ENCODE data around the gene C1RL.
"Not testable (repeated sequence)": the region's sequence is repeated elsewhere in the genome, so short reads cannot be mapped to it uniquely, and the experiment has no call there.

C1RL gene

GRCh38 chr12:7113389-7113871 is 4.4 kb upstream of the C1RL start:
- DNase-seq, result peak; percentile 47

DNA sequence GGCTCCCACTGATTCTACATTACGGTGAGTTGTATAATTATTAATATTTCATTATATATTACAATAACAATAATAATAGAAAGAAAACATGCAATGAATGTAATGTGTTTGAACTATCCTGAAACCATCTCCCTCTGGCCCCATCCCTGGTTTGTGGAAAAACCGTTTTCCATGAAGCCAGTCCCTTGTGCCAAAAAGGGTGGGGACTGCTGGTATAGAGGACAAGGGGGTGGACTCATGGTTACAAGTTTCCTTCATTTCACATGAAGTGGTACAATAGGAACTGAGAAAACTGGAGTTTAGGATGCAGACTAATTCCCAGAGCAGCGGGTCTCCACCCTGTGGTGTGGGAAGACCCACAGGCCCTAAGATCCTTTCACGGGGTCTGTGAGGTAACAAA is 3.0 kb upstream of the C1RL start:
- no peak for DNase-seq

GRCh38 chr12:7110661-7111060 is 1.6 kb upstream of the C1RL start:
- no peak for DNase-seq

GRCh38 chr12:7109572-7109920 is 532 bp upstream of the C1RL start:
- DNase-seq, result no peak

DNA sequence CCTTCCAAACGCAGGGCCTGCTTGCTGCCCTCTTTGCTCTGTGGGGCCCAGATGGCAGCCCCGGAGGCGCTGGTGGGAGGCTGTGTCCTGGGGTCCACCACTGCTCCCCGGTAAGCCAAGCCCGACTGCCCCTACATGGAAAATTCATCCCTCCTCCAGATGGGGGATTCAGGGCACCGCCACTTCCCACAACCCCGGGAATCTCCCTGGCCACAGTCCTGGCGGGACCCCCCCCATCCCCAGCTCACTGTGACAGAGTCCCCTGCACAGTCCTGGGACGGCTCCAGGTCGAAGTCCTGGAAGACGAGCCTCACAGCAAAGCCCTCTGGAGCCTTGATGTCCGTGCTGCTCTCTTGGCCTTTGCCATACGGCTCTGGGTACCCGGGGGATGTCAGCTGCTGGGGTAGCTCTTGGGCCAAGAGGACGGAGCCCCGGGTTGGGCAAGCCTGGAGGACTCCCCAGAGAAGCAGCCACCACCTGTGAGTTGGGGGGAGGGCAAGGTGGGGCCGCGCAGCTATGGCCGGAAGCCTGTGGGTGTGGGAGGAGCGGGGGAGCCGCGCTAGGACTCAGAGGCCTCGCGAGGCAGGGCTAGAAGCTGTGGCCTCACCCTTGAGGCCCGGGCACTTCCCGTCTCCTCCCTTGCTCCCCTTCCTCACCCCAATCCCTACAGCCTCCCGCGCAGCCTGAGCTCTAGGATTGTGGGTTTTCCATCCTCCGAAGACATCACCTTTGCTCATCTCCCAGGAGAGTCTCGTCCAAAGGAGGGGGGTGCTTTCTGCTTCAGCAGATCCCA is 815 bp downstream of the C1RL start:
- peak; percentile 78 for DNase-seq

- DNase-seq, result no peak
Measured at GRCh38 chr12:7107636-7108002, 1.4 kb downstream of the C1RL start.

- not testable (repeated sequence) for DNase-seq
Measured at GRCh38 chr12:7107181-7107580, 1.8 kb downstream of the C1RL start.

DNA sequence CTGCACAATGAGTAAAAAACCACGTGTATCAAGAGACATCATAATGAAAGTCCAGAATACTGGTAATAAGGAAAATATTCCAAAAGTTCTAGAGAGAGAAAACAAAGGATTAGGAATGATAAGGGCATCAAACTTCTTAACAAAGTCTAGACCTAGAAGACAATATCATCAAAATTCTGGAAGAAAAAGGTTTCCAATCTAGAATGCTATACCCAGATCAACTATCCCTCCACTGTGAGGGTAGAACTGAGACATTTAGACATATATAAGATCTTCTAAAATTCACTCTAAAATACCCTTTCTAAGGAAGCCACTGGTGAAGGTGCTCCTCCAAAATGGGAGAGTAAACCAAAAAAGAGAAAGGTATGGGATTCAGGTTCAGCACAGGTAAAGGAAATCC is 2.9 kb downstream of the C1RL start:
- DNase-seq, result no peak

DNA sequence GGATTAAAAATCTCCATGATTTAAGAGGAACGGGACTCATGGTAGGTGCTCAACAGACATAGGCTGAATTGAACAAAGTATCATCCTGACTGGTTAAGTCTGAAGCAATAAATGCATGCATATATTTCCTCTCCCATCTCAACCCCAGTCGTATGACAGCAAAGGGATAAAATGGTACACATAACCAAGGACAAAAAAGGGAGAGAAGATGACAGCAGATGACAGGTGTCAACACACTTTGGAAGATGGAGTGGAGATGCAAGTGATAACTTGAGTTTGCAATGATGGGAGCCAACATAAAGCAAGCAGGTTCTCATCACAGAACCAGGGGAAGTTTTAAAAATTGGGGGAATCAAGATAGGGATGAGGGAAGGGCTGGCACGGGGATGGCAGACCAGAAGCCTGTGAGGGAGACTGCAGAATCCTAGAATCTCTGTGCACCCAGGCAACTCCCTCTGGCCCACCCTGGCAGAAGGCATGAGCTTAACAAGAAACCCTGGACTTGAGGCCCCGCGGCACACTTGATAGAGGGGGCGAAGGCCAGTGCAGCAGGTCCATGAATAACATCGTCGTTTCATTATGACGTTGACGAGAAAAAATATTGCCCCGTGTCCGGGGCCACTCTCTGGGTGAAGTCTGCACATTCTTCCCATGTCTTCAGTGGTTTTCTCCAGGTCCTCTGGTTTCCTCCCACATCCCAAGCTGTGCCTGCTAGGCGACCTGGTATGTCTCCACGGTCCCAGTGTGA is 5.0 kb downstream of the C1RL start:
- no peak for DNase-seq

- no peak for DNase-seq
Measured at GRCh38 chr12:7102582-7102981, 6.4 kb downstream of the C1RL start.

DNA sequence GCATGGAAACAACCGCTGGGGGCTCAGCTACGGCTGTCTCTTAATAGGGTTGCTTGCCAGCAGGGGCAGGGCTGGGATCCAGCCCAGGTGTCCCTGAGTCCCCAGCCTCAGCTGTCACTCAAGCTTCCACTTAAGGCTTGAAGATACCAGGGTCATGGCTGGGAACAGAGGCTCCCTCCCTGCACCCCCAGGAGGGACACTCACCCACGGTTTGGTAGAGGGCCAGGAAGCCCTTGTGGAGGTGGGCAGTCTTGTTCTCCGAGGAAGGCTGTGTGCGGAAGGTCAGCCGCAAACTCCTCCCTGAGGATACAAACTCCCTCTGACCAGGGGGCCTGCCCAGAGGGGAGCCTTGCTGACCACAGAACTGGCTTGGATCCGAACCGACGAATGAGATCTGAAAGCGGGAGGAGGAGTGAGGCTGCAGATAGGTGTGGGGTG is 7.3 kb downstream of the C1RL start:
- no peak for DNase-seq

DNA sequence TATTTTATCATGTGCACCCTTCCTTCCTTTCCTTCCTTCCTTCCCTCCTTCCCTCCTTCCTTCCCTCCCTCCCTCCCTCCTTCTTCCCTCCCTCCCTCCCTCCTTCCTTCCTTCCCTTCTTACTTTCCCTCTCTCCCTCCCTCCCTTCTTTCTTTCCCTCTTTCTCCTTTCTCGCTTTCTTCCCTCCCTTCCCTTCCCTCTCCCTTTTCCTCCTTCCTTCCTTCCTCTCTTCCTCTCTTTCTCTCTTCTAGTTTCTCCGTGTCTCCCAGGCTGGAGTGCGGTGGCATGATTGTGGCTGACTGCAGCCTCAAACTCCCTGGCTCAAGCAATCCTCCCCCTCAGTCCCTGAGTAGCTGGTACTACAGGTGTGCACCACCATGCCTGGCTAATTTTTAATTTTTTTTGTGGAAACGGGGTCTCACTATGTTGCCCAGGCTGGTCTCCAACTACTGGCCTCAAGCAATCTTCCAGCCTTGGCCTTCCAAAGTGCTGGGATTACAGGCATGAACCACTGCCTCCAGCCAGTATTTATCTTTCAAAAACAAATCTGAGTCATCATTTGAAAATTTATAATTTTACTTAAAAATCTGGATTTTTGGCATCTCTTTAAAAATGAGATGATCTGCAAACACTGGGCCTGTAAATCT is 7.8 kb downstream of the C1RL start:
- DNase-seq, result no peak

GRCh38 chr12:7100239-7100638 is 8.8 kb downstream of the C1RL start:
- DNase-seq, result no peak

DNA sequence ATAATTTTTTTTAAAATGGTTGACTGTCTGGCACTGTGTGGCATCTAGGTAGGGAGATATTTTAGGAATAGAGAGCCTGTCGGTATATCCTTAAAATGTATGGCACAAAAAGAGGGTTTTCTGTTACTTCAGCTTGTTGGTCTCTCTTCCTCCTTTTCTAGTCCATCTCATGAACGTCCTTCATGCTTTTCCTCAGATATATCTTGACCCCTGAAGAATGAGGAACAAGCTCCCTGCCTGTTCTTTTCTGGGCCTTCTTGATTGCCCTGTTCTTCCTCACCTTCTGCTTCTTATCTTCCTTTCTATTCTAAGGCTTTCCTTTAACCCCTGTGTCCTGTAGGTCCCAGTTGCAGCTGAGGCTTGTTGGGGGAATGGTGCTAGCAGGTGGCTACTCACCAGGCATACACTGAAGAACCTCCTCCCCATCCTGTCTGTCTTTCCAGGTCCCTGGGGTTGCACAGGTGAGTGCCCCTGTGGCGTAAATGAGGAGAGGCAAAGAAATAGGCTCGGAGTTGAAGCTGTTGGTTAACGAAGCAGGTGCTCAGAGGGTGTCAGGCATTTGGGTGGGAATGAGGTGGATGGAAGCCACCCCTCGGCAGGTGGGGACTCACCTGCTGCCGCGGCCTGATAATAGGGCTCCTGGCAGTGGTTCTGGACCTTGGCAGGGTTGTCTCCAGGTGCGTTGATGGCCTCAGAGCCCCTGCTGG is 9.6 kb downstream of the C1RL start:
- no peak for DNase-seq

DNA sequence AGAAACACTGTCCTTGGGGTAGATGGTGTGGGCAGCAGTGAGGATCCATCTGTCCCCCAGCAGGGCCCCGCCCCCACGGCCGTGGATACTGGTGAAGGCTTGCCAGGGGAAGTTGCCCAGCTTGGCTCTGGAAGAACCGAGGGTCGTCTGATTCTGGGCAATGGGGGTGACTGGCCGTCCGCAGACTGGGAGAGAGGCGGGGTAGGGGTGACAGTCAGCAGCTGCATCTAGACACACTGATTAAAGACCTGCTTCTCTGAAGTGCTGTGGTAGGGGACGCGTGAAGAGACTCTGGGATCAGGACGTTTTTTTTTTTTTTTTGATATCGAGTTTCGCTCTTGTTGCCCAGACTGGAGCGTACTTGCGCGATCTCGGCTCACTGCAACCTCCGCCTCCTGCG is 12.0 kb downstream of the C1RL start:
- no peak for DNase-seq

DNA sequence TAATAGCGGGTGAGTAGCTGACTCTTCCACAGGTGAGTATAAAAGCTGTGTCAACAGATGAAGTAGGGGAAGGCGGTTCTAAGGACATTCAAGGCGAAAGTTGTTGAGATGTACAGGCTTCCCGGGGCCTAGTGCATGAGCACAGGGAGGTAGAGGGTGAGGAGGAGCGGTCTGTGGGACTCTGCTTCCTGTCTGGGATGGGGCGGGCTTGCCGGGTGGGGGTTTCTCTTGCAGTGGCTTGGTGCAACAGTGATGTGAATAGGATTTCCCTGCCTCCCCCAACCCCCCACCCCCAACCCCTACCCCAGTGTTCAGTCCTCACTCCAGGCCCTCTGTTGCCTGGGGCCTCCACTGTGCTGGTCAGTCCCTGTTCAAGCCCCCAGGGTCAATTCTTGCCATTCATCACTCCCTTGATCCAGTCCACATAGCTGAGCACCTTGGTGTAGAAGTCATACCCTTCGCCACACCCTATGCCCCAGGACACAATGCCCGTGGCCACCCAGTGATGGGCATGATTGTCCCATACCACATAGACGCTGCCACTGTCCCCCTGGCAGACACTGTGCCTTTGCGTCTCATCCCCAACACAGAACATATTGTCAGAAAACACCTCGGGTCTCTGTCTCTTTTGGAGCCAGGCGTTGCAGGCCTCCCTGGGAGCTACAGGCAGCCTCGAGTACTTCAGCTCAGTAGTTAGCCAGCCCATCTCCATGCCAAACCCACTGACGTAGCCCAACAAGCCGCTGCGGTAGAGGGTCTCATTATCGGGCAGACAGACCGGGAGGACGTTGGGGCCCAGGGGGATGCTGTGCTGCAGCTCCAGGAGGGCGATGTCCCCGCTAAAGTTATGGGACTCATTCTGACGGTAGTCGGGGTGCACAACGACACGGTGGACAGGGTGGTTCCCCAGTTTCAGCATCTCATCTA is 12.7 kb downstream of the C1RL start:
- no peak for DNase-seq

GRCh38 chr12:7093892-7094291 is 15.1 kb downstream of the C1RL start:
- peak; percentile 38 for DNase-seq

GRCh38 chr12:7093486-7093885 is 15.5 kb downstream of the C1RL start:
- no peak for DNase-seq

- no peak for DNase-seq
Measured at GRCh38 chr12:7092986-7093460, 16.0 kb downstream of the C1RL start.

- peak; percentile 92 for DNase-seq
Measured at GRCh38 chr12:7092229-7092985, 16.6 kb downstream of the C1RL start, which contains the start of gene C1R. Gene C1R, minus strand, starts transcription at chr12:7092445. Its CDS starts 57 bp downstream, at chr12:7092388.
